OCI-LY1 (cell line): ENCODE results near the gene CMTM5.

ENCODE experiments used
- EZH2 ChIP-seq: fragments of 200-600 bp; sonication (generic), shearing (Covaris generic); IDR thresholded peaks from 2 replicates; pipeline ENCODE4 v1.8.0; 2017; ENCODE audit warnings: borderline replicate concordance, mixed run types, mild to moderate bottlenecking, antibody characterized with exemption, low read length, moderate library complexity, mixed read lengths
- TF ChIP-seq, protein P1 (sequence below): fragments of 200-600 bp; sonication (generic), shearing (Covaris generic); IDR thresholded peaks from 2 replicates; pipeline ENCODE4 v1.5.1; 2017; ENCODE audit warnings: mild to moderate bottlenecking, antibody characterized with exemption, low read length, moderate library complexity, mixed read lengths

DNA sequence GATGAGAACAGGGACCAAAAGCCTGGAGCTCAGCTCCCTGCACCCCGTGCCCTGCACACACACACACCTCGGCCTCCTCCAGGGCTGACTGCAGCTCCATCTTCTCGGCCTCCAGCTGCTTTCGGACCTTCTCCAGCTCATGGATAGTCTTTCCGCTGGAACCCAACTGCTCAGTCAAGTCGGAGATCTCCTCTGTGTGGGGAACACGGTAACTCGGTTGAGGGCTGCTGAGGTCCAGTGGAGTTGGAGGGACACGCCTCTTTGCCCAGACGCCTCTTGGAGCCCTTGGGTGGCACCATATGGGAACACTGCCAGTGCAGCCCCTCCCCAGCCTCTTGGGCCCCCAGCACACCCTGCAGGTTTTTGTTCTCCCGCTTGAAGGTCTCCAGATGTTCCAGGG is 40.0 kb downstream of the CMTM5 start:
- TF ChIP-seq, protein P1, sequence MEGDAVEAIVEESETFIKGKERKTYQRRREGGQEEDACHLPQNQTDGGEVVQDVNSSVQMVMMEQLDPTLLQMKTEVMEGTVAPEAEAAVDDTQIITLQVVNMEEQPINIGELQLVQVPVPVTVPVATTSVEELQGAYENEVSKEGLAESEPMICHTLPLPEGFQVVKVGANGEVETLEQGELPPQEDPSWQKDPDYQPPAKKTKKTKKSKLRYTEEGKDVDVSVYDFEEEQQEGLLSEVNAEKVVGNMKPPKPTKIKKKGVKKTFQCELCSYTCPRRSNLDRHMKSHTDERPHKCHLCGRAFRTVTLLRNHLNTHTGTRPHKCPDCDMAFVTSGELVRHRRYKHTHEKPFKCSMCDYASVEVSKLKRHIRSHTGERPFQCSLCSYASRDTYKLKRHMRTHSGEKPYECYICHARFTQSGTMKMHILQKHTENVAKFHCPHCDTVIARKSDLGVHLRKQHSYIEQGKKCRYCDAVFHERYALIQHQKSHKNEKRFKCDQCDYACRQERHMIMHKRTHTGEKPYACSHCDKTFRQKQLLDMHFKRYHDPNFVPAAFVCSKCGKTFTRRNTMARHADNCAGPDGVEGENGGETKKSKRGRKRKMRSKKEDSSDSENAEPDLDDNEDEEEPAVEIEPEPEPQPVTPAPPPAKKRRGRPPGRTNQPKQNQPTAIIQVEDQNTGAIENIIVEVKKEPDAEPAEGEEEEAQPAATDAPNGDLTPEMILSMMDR = no peak
- TF ChIP-seq EZH2 = no peak
